Duodenal mucosa (tissue), 2 donors: Measurements from ENCODE around the gene CALY.
A peak's percentile ranks its signal among the peaks of the same experiment; 100 is the strongest.

Source experiments
- H3K27ac ChIP-seq: one replicate; pipeline ENCODE4 v1.7.0; 2013; ENCODE audit warnings: low read depth, low read length
- H3K27me3 ChIP-seq, 2 donors: one replicate each; pipeline ENCODE4 v1.7.0; 2013; ENCODE audit warnings: low read length in 2 of 2, control low read depth in 1 of 2; ENCODE audit not compliant: insufficient read depth in 2 of 2, control insufficient read depth in 1 of 2
- H3K36me3 ChIP-seq, 2 donors: one replicate each; pipeline ENCODE4 v1.7.0; 2013; ENCODE audit warnings: low read length in 2 of 2, control low read depth in 1 of 2; ENCODE audit not compliant: insufficient read depth in 2 of 2, control insufficient read depth in 1 of 2
- H3K4me1 ChIP-seq, 2 donors: one replicate each; pipeline ENCODE4 v1.7.0; 2013; ENCODE audit warnings: low read length in 2 of 2, control low read depth in 1 of 2; ENCODE audit not compliant: insufficient read depth in 2 of 2, control insufficient read depth in 1 of 2
- H3K4me3 ChIP-seq, 2 donors: one replicate each; pipeline ENCODE4 v1.7.0; 2013; ENCODE audit warnings: low read length in 2 of 2, low read depth in 1 of 2
- H3K9ac ChIP-seq, 2 donors: one replicate each; pipeline ENCODE4 v1.7.0; 2013; ENCODE audit warnings: low read length in 2 of 2, low read depth in 1 of 2
- H3K9me3 ChIP-seq, 2 donors: one replicate each; pipeline ENCODE4 v1.7.0; 2013; ENCODE audit warnings: low read length in 2 of 2, control low read depth in 1 of 2; ENCODE audit not compliant: control insufficient read depth in 1 of 2

CALY gene

GRCh38 chr10:133342942-133343341, 6.2 kb upstream of the CALY start:
- Histone ChIP-seq H3K4me3 (peak overlapping the region; percentile 21 to 45), H3K9me3 (no peaks in the 10 kb centered on the region), H3K9ac (peak overlapping the region in 1 of 2 donors; percentile 57), H3K36me3 (no peaks in the 10 kb centered on the region), H3K27ac (no peak overlapping the region), H3K27me3 (peaks cover 2 to 11% of the 10 kb centered on the region in 2 donors), H3K4me1 (peaks cover 6 to 18% of the 10 kb centered on the region in 2 donors)

- H3K9me3 ChIP-seq = no peaks in the 10 kb centered on the region
- H3K4me3 ChIP-seq = no peak overlapping the region
- no peaks in the 10 kb centered on the region for H3K36me3 ChIP-seq
- no peak overlapping the region for H3K27ac ChIP-seq
- peaks cover 6 to 23% of the 10 kb centered on the region in 2 donors for H3K4me1 ChIP-seq
- H3K9ac ChIP-seq = no peak overlapping the region
- peaks cover 12 to 21% of the 10 kb centered on the region in 2 donors for H3K27me3 ChIP-seq
These were observed 5.3 kb upstream of the CALY start for GRCh38 chr10:133341983-133342382.

GRCh38 chr10:133339708-133340380, 3.1 kb upstream of the CALY start:
- H3K36me3 ChIP-seq = no peaks in the 10 kb centered on the region
- peaks cover 11 to 24% of the 10 kb centered on the region in 2 donors for H3K4me1 ChIP-seq
- peaks cover 21 to 39% of the 10 kb centered on the region in 2 donors for H3K27me3 ChIP-seq
- no peak overlapping the region for H3K4me3 ChIP-seq
- no peaks in the 10 kb centered on the region for H3K9me3 ChIP-seq
- H3K9ac ChIP-seq = no peak overlapping the region
- H3K27ac ChIP-seq = no peak overlapping the region

- H3K27ac ChIP-seq = no peak overlapping the region
- H3K4me1 ChIP-seq = peaks cover 11 to 22% of the 10 kb centered on the region in 2 donors
- no peak overlapping the region for H3K4me3 ChIP-seq
- no peaks in the 10 kb centered on the region for H3K36me3 ChIP-seq
- H3K9ac ChIP-seq = no peak overlapping the region
- no peaks in the 10 kb centered on the region for H3K9me3 ChIP-seq
- peaks cover 26 to 44% of the 10 kb centered on the region in 2 donors for H3K27me3 ChIP-seq
These were observed 1.7 kb upstream of the CALY start for GRCh38 chr10:133338080-133339071.

GRCh38 chr10:133337370-133337725, 652 bp upstream of the CALY start:
- H3K4me1 ChIP-seq = peaks cover 5 to 17% of the 10 kb centered on the region in 2 donors
- no peaks in the 10 kb centered on the region for H3K36me3 ChIP-seq
- no peak overlapping the region for H3K4me3 ChIP-seq
- no peaks in the 10 kb centered on the region for H3K9me3 ChIP-seq
- H3K9ac ChIP-seq = no peak overlapping the region
- H3K27me3 ChIP-seq = peaks cover 29 to 50% of the 10 kb centered on the region in 2 donors
- H3K27ac ChIP-seq = no peak overlapping the region

- peak overlapping the region in 1 of 2 donors; percentile 54 for H3K4me3 ChIP-seq
- H3K9me3 ChIP-seq = no peaks in the 10 kb centered on the region
- H3K4me1 ChIP-seq = peaks cover 5 to 17% of the 10 kb centered on the region in 2 donors
- no peaks in the 10 kb centered on the region for H3K36me3 ChIP-seq
- no peak overlapping the region for H3K9ac ChIP-seq
- peaks cover 40 to 60% of the 10 kb centered on the region in 2 donors for H3K27me3 ChIP-seq
- H3K27ac ChIP-seq = no peak overlapping the region
These were observed 549 bp downstream of the CALY start for GRCh38 chr10:133336118-133336576.

GRCh38 chr10:133335246-133336117, 1.2 kb downstream of the CALY start:
- Histone ChIP-seq H3K9me3 (no peaks in the 10 kb centered on the region), H3K4me3 (peak overlapping the region; percentile 50 to 54), H3K27me3 (peaks cover 46 to 60% of the 10 kb centered on the region in 2 donors), H3K9ac (no peak overlapping the region), H3K36me3 (no peaks in the 10 kb centered on the region), H3K4me1 (peaks cover 5 to 17% of the 10 kb centered on the region in 2 donors), H3K27ac (no peak overlapping the region)

GRCh38 chr10:133334503-133335245, 2.0 kb downstream of the CALY start:
- Histone ChIP-seq H3K9me3 (no peaks in the 10 kb centered on the region), H3K27ac (no peak overlapping the region), H3K4me3 (peak overlapping the region; percentile 50 to 54), H3K4me1 (peaks cover 5 to 17% of the 10 kb centered on the region in 2 donors), H3K36me3 (no peaks in the 10 kb centered on the region), H3K9ac (no peak overlapping the region), H3K27me3 (peaks cover 46 to 60% of the 10 kb centered on the region in 2 donors)
